ENCODE measurements around the gene KAT14.

DNA sequence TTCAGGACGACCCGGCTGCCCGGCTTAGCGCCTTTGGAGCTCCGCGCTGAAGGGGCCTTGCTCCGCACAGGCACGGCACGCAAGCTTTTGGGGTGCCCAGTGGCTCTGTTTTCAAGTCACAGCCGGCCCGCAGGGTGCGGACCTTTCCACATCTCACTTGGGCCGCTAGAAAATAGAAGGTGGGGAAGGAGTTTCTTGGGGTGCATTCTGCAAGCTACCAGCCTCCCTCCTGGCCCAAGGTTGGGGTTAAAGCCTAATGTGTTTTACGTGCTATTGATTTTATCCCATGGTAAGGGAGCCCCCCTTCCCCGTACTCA is 561 bp downstream of the KAT14 start:
- TF ChIP-seq POLR2AphosphoS5 (IDR thresholded peaks at IDR 0.05) (no peak), POLR2A (IDR thresholded peaks at IDR 0.05) (no peak), CTCF (IDR thresholded peaks at IDR 0.05) (no peak)

Measured in breast epithelium (tissue), 3 donors.